Large intestine (tissue), 3 donors: Measurements from ENCODE around the gene SPNS3. TPM values are rescaled to one million over a fixed set of nuclear protein-coding genes. Genes with fewer than 3 reads are reported as not detected.

Experiments used
- DNase-seq, 2 donors: peaks; one replicate each; pipeline versions ENCODE4 v3.0.0 to v3.0.0-alpha.2; 2013
- H3K27ac ChIP-seq: one replicate; pipeline ENCODE4 v1.5.1; 2013; ENCODE audit warnings: low read length
- H3K27me3 ChIP-seq: 2 replicates; pipeline ENCODE4 v1.6.1; 2013; ENCODE audit warnings: low read length; ENCODE audit not compliant: control insufficient read depth, insufficient read depth
- H3K36me3 ChIP-seq: 2 replicates; pipeline ENCODE4 v1.6.1; 2013; ENCODE audit warnings: low read length; ENCODE audit not compliant: control insufficient read depth, insufficient read depth
- H3K4me1 ChIP-seq: one replicate; pipeline ENCODE4 v1.6.1; 2013; ENCODE audit warnings: low read length; ENCODE audit not compliant: control insufficient read depth, insufficient read depth
- H3K4me3 ChIP-seq: one replicate; pipeline ENCODE4 v1.5.1; 2013; ENCODE audit warnings: low read length
- H3K9me3 ChIP-seq: one replicate; pipeline ENCODE4 v1.6.1; 2013; ENCODE audit warnings: mild to moderate bottlenecking, low read depth, low read length, moderate library complexity; ENCODE audit not compliant: control insufficient read depth
- WGBS: methylation state at CpG from one replicate; pipeline ENCODE4 v1.1.5; 2013; ENCODE audit warnings: low lambda C conversion rate; ENCODE audit not compliant: insufficient coverage; 5-methylcytosine and 5-hydroxymethylcytosine counted together
- polyA plus RNA-seq: library from polyadenylated mRNA; unstranded; fragments of 120-200 nt; gene quantifications from one replicate; pipeline ENCODE4 v1.2.1, GENCODE V29; 2013

Gene SPNS3
- polyA plus RNA-seq, 1 donor, result 9.2 TPM

GRCh38 chr17:4488989-4489595, 55.4 kb downstream of the SPNS3 start:
- no CpG with 5 or more reads among the region's 15 CpGs for WGBS
- no peaks in the 10 kb centered on the region for H3K36me3 ChIP-seq
- no peak overlapping the region for H3K4me3 ChIP-seq
- no peak overlapping the region for H3K27ac ChIP-seq
- DNase-seq, result no peak
- no peaks in the 10 kb centered on the region for H3K27me3 ChIP-seq
- no peaks in the 10 kb centered on the region for H3K9me3 ChIP-seq
- H3K4me1 ChIP-seq, result peaks cover 32% of the 10 kb centered on the region

- no peaks in the 10 kb centered on the region for H3K27me3 ChIP-seq
- H3K36me3 ChIP-seq, result no peaks in the 10 kb centered on the region
- H3K27ac ChIP-seq, result peak overlapping the region; percentile 58
- peaks cover 32% of the 10 kb centered on the region for H3K4me1 ChIP-seq
- no CpG with 5 or more reads among the region's 9 CpGs for WGBS
- H3K9me3 ChIP-seq, result no peaks in the 10 kb centered on the region
- peak in 1 of 2 donors; percentile 17 for DNase-seq
- H3K4me3 ChIP-seq, result no peak overlapping the region
These were observed 56.4 kb downstream of the SPNS3 start for GRCh38 chr17:4490109-4490591.

GRCh38 chr17:4490637-4491061, 56.9 kb downstream of the SPNS3 start:
- WGBS, result no CpG with 5 or more reads among the region's 7 CpGs

GRCh38 chr17:4492721-4493561, 59.2 kb downstream of the SPNS3 start:
- Histone ChIP-seq H3K27ac (peak overlapping the region; percentile 83), H3K9me3 (no peaks in the 10 kb centered on the region)

More at GRCh38 chr17:4490637-4491061, 56.9 kb downstream of the SPNS3 start:
- H3K36me3 ChIP-seq, result no peaks in the 10 kb centered on the region
- peaks cover 32% of the 10 kb centered on the region for H3K4me1 ChIP-seq
- DNase-seq, result peak in 1 of 2 donors; percentile 56
- no peaks in the 10 kb centered on the region for H3K9me3 ChIP-seq
- no peaks in the 10 kb centered on the region for H3K27me3 ChIP-seq
- H3K4me3 ChIP-seq, result no peak overlapping the region
- peak overlapping the region; percentile 58 for H3K27ac ChIP-seq

GRCh38 chr17:4497101-4497824, 63.5 kb downstream of the SPNS3 start:
- WGBS, result no CpG with 5 or more reads among the region's 23 CpGs
- Histone ChIP-seq H3K4me3 (no peak overlapping the region), H3K9me3 (no peaks in the 10 kb centered on the region), H3K27me3 (peaks cover 16% of the 10 kb centered on the region), H3K36me3 (no peaks in the 10 kb centered on the region), H3K4me1 (peaks cover 42% of the 10 kb centered on the region), H3K27ac (no peak overlapping the region)
- DNase-seq, result no peak

More at GRCh38 chr17:4492721-4493561, 59.2 kb downstream of the SPNS3 start:
- peak; percentile 75 to 89 for DNase-seq
- Histone ChIP-seq H3K4me3 (no peak overlapping the region), H3K36me3 (no peaks in the 10 kb centered on the region), H3K27me3 (no peaks in the 10 kb centered on the region), H3K4me1 (peaks cover 38% of the 10 kb centered on the region)
- WGBS, result 40% methylated on average over 3 of the region's 20 CpGs

GRCh38 chr17:4498461-4499397, 65.0 kb downstream of the SPNS3 start, which contains the start of gene SPNS2:
SPNS2 (plus strand) TSS chr17:4498881; CDS start chr17:4499048, 167 bp downstream.
- Histone ChIP-seq H3K4me1 (peaks cover 30% of the 10 kb centered on the region), H3K9me3 (no peaks in the 10 kb centered on the region), H3K27me3 (peaks cover 16% of the 10 kb centered on the region), H3K36me3 (no peaks in the 10 kb centered on the region), H3K4me3 (peak within 1 kb of the TSS; percentile 65), H3K27ac (no peak within 1 kb of the TSS)
- no CpG with 5 or more reads among the region's 117 CpGs for WGBS
- DNase-seq, result peak in 1 of 2 donors; percentile 75

GRCh38 chr17:4499431-4500190, 65.9 kb downstream of the SPNS3 start:
- no peaks in the 10 kb centered on the region for H3K9me3 ChIP-seq
- DNase-seq, result peak in 1 of 2 donors; percentile 74
- H3K36me3 ChIP-seq, result no peaks in the 10 kb centered on the region
- H3K4me1 ChIP-seq, result peaks cover 30% of the 10 kb centered on the region
- no CpG with 5 or more reads among the region's 53 CpGs for WGBS
- peak overlapping the region; percentile 65 for H3K4me3 ChIP-seq
- H3K27ac ChIP-seq, result no peak overlapping the region
- H3K27me3 ChIP-seq, result peaks cover 16% of the 10 kb centered on the region

GRCh38 chr17:4500191-4500571, 66.4 kb downstream of the SPNS3 start:
- Histone ChIP-seq H3K27me3 (peaks cover 16% of the 10 kb centered on the region), H3K27ac (no peak overlapping the region), H3K4me1 (peaks cover 30% of the 10 kb centered on the region), H3K36me3 (no peaks in the 10 kb centered on the region), H3K9me3 (no peaks in the 10 kb centered on the region), H3K4me3 (peak overlapping the region; percentile 65)
- peak in 1 of 2 donors; percentile 58 for DNase-seq
- no CpG with 5 or more reads among the region's 7 CpGs for WGBS
